K562 (cell line): Measurements from ENCODE around the gene HOXB3. TPM values are rescaled to one million over a fixed set of nuclear protein-coding genes. Genes with fewer than 3 reads are reported as not detected.

Source experiments
- ATF3 ChIP-seq, 2 experiments: fragments of 450-650 bp in 1 of 2; sonication (generic) in 1 of 2; formaldehyde crosslinking in 1 of 2; IDR thresholded peaks in 1 of 2; conservative IDR thresholded peaks in 1 of 2; 2 replicates each; pipeline versions ENCODE4 v1.6.1 to v1.8.1; 2016 to 2023; ENCODE audit warnings: mild to moderate bottlenecking in 2 of 2, moderate library complexity in 2 of 2, inconsistent platforms in 1 of 2, missing genetic modification reagents in 1 of 2
- BHLHE40 ChIP-seq: IDR thresholded peaks from 2 replicates; pipeline ENCODE4 v1.6.1; 2011; ENCODE audit warnings: low read length, improper control_type of control experiment
- CBFA2T2 ChIP-seq: fragments of 450-650 bp; conservative IDR thresholded peaks from 2 replicates; pipeline ENCODE4 v1.6.1; 2017; ENCODE audit warnings: mild to moderate bottlenecking
- CHCHD3 ChIP-seq: fragments of 250-450 bp; sonication (Bioruptor Pico); IDR thresholded peaks from 2 replicates; pipeline ENCODE4 v2.1.2; 2022; ENCODE audit warnings: mild to moderate bottlenecking
- ELF1 ChIP-seq: fragments of 200-800 bp; sonication (Bioruptor generic); IDR thresholded peaks from 2 replicates; pipeline ENCODE4 v1.6.1; 2016; ENCODE audit warnings: missing genetic modification characterization, missing compliant biosample characterization
- HIVEP1 ChIP-seq: fragments of 250-450 bp; sonication (Bioruptor Pico); IDR thresholded peaks from 2 replicates; pipeline ENCODE4 v1.4.0; 2020; ENCODE audit warnings: mild to moderate bottlenecking
- IFI16 ChIP-seq: fragments of 250-450 bp; sonication (Bioruptor Pico); IDR thresholded peaks from 2 replicates; pipeline ENCODE4 v2.1.2; 2022; ENCODE audit warnings: mild to moderate bottlenecking, inconsistent platforms
- JUN ChIP-seq, 2 experiments: sonication (generic) in 1 of 2; formaldehyde crosslinking in 1 of 2; IDR thresholded peaks; 2 replicates each; pipeline versions ENCODE4 v1.6.1 to v1.8.0; 2012 to 2022; ENCODE audit warnings: borderline replicate concordance in 2 of 2, mild to moderate bottlenecking in 2 of 2, improper control_type of control experiment in 1 of 2, low read depth in 1 of 2, low read length in 1 of 2, missing genetic modification reagents in 1 of 2
- JUND ChIP-seq, 2 experiments: IDR thresholded peaks; 2 replicates in 1 of 2; 3 replicates in 1 of 2; pipeline ENCODE4 v1.6.1; 2011; ENCODE audit warnings: borderline replicate concordance in 2 of 2, low read depth in 2 of 2, low read length in 2 of 2, improper control_type of control experiment in 1 of 2, missing biosample characterization in 1 of 2, missing genetic modification characterization in 1 of 2, missing genetic modification reagents in 1 of 2
- MAX ChIP-seq: sonication (generic); formaldehyde crosslinking; IDR thresholded peaks from 2 replicates; pipeline ENCODE4 v1.9.0; 2022; ENCODE audit warnings: mild to moderate bottlenecking, missing genetic modification reagents
- MXI1 ChIP-seq: IDR thresholded peaks from 2 replicates; pipeline ENCODE4 v1.6.1; 2011; ENCODE audit warnings: low read depth, mild to moderate bottlenecking, improper control_type of control experiment, low read length
- PTRF ChIP-seq: fragments of 450-650 bp; IDR thresholded peaks from 2 replicates; pipeline ENCODE4 v1.6.1; 2016; ENCODE audit warnings: mild to moderate bottlenecking, missing genetic modification characterization, missing compliant biosample characterization
- RCOR1 ChIP-seq, 2 experiments: IDR thresholded peaks; 2 replicates each; pipeline ENCODE4 v1.6.1; 2012; ENCODE audit warnings: low read depth in 2 of 2, low read length in 2 of 2, borderline replicate concordance in 1 of 2, improper control_type of control experiment in 1 of 2
- USF2 ChIP-seq: sonication (generic); formaldehyde crosslinking; IDR thresholded peaks from 2 replicates; pipeline ENCODE4 v1.5.0; 2020; ENCODE audit warnings: missing genetic modification reagents
- ZBTB12 ChIP-seq: fragments of 250-450 bp; sonication (Bioruptor Pico); IDR thresholded peaks from 2 replicates; pipeline ENCODE4 v1.4.0; 2020
- ZBTB34 ChIP-seq: fragments of 250-450 bp; sonication (Bioruptor Pico); IDR thresholded peaks from 2 replicates; pipeline ENCODE4 v1.8.0; 2021; ENCODE audit warnings: mild to moderate bottlenecking, moderate library complexity
- ZNF384 ChIP-seq: IDR thresholded peaks from 2 replicates; pipeline ENCODE4 v1.6.1; 2012; ENCODE audit warnings: low read depth, low read length, improper control_type of control experiment
- polyA plus RNA-seq, 8 experiments: library from polyadenylated mRNA; depleted of rRNA in 4 of 8; stranded (reverse) in 5 of 8; unstranded in 3 of 8; fragments of >200 nt; fragmentation: Nextera tagmentation in 2 of 8; fragmentation: Illumina TruSeq in 1 of 8; extraction: Ambion mirVana in 2 of 8; extraction: Trizol in 1 of 8; gene quantifications; 2 replicates each; pipeline versions ENCODE4 v1.2.1 to v1.2.3, GENCODE V29; 2011 to 2014; ENCODE audit warnings: inconsistent platforms in 1 of 8, missing spikeins in 1 of 8
- total RNA-seq, 7 experiments: library from RNA; depleted of rRNA in 6 of 7; stranded (reverse); fragments of >200 nt in 6 of 7; fragmentation: Illumina TruSeq in 2 of 7; extraction: Trizol in 2 of 7; gene quantifications; 2 replicates each; pipeline versions ENCODE4 v1.2.1 to v1.2.3, GENCODE V29; 2011 to 2021; ENCODE audit warnings: low replicate concordance in 1 of 7

Gene HOXB3
- total and polyA plus RNA-seq, 9 of the 15 experiments (the other 6 are each of a cell fraction or from before 2014, with no cell fraction given) = 2.4 to 41.3 (median 20.2) TPM

- TF ChIP-seq JUND (IDR thresholded peaks at IDR 0.05; ENCODE audit: borderline replicate concordance, low read depth, low read length) (peak; percentile 96), JUND (tag; IDR thresholded peaks at IDR 0.05; ENCODE audit: borderline replicate concordance, low read depth, low read length) (peak; percentile 89; the same call in 1 of the 3 replicates), USF2 (CRISPR knock-in tag) (no peak), CHCHD3 (CRISPR knock-in tag) (no peak), BHLHE40 (peak; percentile 39), HIVEP1 (CRISPR knock-in tag) (no peak), CBFA2T2 (0 out of 2 replicates have a peak, but pooled peaks have one; percentile 30), IFI16 (CRISPR knock-in tag) (no peak), ZBTB12 (CRISPR knock-in tag) (peak; percentile 83), RCOR1 (IDR thresholded peaks at IDR 0.05; ENCODE audit: borderline replicate concordance in 1 of 2, low read depth in 2 of 2, low read length in 2 of 2) (peak; percentile 70 to 92; a peak in 3 of 4 replicates), ELF1 (tag) (no peak), ZNF384 (no peak; the same call in 1 of the 2 replicates), MAX (CRISPR knock-in tag) (0 out of 2 replicates have a peak, but pooled peaks have one; percentile 7), ZBTB34 (no peak), JUN (IDR thresholded peaks at IDR 0.05; ENCODE audit: borderline replicate concordance, low read depth, low read length) (peak; percentile 83), JUN (CRISPR knock-in tag; IDR thresholded peaks at IDR 0.05; ENCODE audit: borderline replicate concordance) (no peak; the same call in 1 of the 2 replicates), MXI1 (no peak), ATF3 (IDR thresholded peaks at IDR 0.05) (peak; percentile 100), ATF3 (CRISPR knock-in tag; conservative IDR thresholded peaks at IDR 0.05) (peak; percentile 95), PTRF (tag) (no peak)
Observed at GRCh38 chr17:48626245-48627117, 36.4 kb upstream of the HOXB3 start, which contains the start of gene HOXB9 (continued).
